GM21526 (cell line): ENCODE data around the gene RSPH9.
"Not testable (repeated sequence)": the region's sequence is repeated elsewhere in the genome, so short reads cannot be mapped to it uniquely, and the experiment has no call there.

Experiments used
- ATAC-seq: cut with Tn5 transposase; IDR thresholded peaks from one replicate; pipeline ENCODE4 v1.9.1; 2021; ENCODE audit warnings: moderate library complexity; ENCODE audit not compliant: unreplicated experiment, low FRiP score

Gene RSPH9

GRCh38 chr6:43682724-43683429, 38.0 kb downstream of the RSPH9 start:
- no peak for ATAC-seq

GRCh38 chr6:43683708-43684455, 39.0 kb downstream of the RSPH9 start:
- ATAC-seq = no peak

GRCh38 chr6:43687079-43687436, 42.2 kb downstream of the RSPH9 start:
- ATAC-seq = no peak

GRCh38 chr6:43687437-43688347, 42.9 kb downstream of the RSPH9 start, which contains the start of gene MRPS18A:
Gene MRPS18A (minus strand): TSS chr6:43687791. CDS start chr6:43687779, 12 bp downstream.
- peak; percentile 89 for ATAC-seq

- ATAC-seq = no peak
Observed at GRCh38 chr6:43689421-43689820, 44.6 kb downstream of the RSPH9 start.

GRCh38 chr6:43695215-43695966, 50.6 kb downstream of the RSPH9 start:
- ATAC-seq = no peak

GRCh38 chr6:43695967-43696291, 51.1 kb downstream of the RSPH9 start:
- ATAC-seq = no peak

GRCh38 chr6:43697421-43697820, 52.6 kb downstream of the RSPH9 start:
- ATAC-seq = no peak

- no peak for ATAC-seq
Observed at GRCh38 chr6:43698584-43699349, 53.9 kb downstream of the RSPH9 start.

GRCh38 chr6:43699564-43700186, 54.8 kb downstream of the RSPH9 start:
- ATAC-seq = no peak

- ATAC-seq = not testable (repeated sequence)
Observed at GRCh38 chr6:43700939-43701560, 56.2 kb downstream of the RSPH9 start.

GRCh38 chr6:43702171-43702533, 57.3 kb downstream of the RSPH9 start:
- ATAC-seq = no peak

GRCh38 chr6:43702534-43703440, 58.0 kb downstream of the RSPH9 start:
- no peak for ATAC-seq

GRCh38 chr6:43703512-43704429, 58.9 kb downstream of the RSPH9 start:
- ATAC-seq = no peak

- no peak for ATAC-seq
Observed at GRCh38 chr6:43705996-43706395, 61.2 kb downstream of the RSPH9 start.

- ATAC-seq = no peak
Observed at GRCh38 chr6:43706788-43707187, 62.0 kb downstream of the RSPH9 start.

GRCh38 chr6:43707269-43707668, 62.4 kb downstream of the RSPH9 start:
- ATAC-seq = no peak
